GM18520 (cell line): ENCODE data around the gene RUSF1.
A peak's percentile ranks its signal among the peaks of the same experiment; 100 is the strongest.

ENCODE experiments used
- ATAC-seq: cut with Tn5 transposase; IDR thresholded peaks from one replicate; pipeline ENCODE4 v1.9.1; 2021; ENCODE audit not compliant: unreplicated experiment

The RUSF1 gene

GRCh38 chr16:31471241-31471874, 36.8 kb downstream of the RUSF1 start:
- ATAC-seq: no peak

- ATAC-seq: no peak
Measured at GRCh38 chr16:31470615-31471014, 37.6 kb downstream of the RUSF1 start.

- ATAC-seq: no peak
Measured at GRCh38 chr16:31467858-31468257, 40.3 kb downstream of the RUSF1 start.

DNA sequence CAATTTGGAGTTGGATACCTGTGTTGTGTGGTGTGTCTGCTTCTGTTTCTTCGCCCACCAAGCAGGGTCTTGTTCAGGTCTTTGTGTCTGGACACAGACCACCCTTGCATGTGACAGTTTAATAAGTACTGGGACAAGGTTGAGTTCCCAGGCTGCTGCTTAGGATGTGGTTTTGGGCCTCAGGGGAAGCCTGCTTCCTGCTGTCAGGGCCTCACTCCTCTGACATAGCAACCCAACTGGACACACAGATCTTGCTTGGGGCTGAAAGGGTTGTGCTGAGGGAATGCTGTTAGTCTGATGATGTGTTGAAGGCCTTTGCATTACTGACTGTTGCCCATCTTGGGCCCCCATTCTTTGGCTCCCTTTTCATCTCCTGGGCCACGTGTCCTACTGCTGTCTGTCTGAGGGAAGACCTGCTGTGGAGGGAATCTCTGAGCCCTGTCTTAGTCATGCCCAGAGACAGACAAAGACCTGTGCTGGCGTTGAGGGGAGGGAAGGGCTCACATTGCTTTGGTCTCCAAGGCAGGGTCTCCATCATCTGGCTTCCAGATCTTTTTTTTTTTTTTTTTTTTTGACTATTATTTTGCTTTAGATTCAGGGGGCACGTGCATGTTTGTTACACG, 40.9 kb downstream of the RUSF1 start:
- ATAC-seq: no peak

DNA sequence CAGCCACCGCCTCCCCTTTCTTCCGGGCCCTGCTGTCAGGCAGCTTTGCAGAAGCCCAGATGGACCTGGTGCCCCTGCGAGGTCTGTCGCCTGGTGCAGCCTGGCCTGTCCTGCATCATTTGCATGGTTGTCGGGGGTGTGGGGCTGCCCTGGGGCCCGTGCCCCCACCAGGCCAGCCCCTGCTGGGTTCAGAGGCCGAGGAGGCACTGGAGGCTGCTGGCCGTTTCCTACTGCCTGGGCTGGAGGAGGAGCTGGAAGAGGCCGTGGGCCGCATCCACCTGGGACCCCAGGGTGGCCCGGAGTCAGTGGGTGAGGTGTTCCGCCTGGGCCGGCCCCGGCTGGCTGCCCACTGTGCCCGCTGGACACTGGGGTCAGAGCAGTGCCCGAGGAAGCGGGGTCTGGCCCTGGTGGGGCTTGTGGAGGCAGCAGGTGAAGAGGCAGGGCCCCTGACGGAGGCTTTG, 41.8 kb downstream of the RUSF1 start:
- ATAC-seq: no peak

DNA sequence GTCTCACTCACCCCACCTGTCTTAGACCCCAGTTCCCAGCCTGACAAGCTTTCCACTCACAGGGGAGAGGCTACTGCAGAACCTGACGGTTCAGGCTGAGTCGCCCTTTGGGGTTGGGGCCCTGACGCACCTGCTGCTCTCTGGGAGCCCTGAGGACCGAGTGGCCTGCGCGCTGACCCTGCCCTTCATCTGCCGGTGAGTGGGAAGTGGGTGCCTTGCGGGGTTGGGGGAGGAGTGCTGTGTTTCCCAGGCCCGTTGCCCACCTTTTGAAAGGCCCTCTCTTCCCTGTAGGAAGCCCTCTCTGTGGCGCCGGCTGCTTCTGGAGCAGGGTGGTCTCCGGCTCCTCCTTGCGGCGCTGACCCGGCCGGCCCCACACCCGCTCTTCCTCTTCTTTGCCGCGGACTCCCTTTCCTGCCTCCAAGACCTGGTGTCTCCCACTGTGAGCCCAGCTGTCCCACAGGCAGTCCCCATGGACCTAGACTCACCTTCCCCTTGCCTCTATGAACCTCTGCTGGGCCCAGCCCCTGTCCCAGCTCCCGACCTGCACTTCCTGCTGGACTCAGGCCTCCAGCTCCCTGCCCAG, 42.3 kb downstream of the RUSF1 start:
- ATAC-seq: no peak

- ATAC-seq: no peak
Measured at GRCh38 chr16:31464781-31465260, 43.4 kb downstream of the RUSF1 start.

- ATAC-seq: no peak
Measured at GRCh38 chr16:31464348-31464769, 43.8 kb downstream of the RUSF1 start.

- no peak for ATAC-seq
Measured at GRCh38 chr16:31461921-31462804, 46.0 kb downstream of the RUSF1 start.

- no peak for ATAC-seq
Measured at GRCh38 chr16:31461201-31461920, 46.8 kb downstream of the RUSF1 start.

DNA sequence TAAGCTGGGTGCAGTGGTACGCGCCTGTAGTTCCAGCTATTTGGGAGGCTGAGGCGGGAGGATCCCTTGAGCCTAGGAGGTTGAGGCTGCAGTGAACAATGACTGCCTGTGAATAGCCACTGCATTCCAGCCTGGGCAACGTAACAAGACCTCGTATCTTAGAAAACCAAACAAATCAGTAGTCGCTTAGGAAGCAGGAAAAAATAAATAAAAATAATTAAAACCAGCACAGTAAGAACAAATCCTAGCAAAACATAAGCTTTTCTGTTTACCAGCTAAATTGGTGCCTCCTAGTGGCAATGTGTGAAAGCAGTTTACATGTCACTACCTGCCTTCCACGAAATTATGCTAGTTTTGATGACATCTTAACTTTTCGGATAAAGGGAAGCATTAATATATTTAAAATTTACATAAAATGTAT, 47.6 kb downstream of the RUSF1 start:
- ATAC-seq: no peak

DNA sequence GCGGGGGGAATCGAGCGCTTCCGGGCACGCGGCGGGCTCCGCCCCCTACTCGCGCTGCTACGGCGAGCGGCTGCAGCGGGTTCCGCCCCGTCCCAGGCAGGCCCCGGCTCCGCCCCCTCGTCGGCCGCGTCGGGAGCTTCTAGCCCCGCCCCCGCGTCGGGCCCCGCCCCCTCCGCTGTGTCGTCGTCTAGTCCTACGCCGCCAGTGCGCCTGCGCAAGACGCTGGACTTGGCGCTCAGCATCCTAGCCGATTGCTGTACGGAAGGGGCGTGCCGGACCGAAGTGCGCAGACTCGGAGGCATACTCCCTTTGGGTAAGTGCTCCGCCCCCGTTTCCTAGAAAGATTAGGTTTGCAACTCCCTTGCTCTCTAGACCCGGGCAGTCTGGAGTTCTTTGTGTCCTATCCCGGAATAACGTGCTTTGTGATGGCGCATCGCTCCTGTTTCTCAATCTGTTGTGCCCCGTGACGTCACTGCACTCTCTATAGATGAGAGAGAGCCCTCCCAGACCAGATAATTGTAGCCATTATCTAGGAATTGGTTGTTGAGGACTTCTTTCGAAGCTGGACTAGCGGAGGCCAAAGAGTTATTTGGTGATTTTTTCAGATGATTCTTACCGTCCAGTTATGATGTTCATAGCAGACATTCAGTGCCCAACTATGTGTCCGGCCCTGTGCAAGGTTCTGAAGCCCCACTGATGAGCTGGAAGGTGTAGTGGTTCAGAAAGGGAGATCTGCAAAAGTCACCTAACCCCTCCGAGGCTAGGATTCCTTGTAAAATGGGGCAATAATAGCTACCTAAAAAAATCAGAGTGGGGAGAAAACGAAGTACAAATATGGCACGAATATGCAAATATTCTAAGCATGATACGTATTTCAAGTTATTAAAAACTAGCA, 48.3 kb downstream of the RUSF1 start:
- peak; percentile 59 for ATAC-seq

- ATAC-seq: peak; percentile 71
Measured at GRCh38 chr16:31458844-31459686, 49.1 kb downstream of the RUSF1 start, which contains the start of gene ARMC5. ARMC5 (plus strand) TSS chr16:31459501; CDS start chr16:31459525, 24 bp downstream.

DNA sequence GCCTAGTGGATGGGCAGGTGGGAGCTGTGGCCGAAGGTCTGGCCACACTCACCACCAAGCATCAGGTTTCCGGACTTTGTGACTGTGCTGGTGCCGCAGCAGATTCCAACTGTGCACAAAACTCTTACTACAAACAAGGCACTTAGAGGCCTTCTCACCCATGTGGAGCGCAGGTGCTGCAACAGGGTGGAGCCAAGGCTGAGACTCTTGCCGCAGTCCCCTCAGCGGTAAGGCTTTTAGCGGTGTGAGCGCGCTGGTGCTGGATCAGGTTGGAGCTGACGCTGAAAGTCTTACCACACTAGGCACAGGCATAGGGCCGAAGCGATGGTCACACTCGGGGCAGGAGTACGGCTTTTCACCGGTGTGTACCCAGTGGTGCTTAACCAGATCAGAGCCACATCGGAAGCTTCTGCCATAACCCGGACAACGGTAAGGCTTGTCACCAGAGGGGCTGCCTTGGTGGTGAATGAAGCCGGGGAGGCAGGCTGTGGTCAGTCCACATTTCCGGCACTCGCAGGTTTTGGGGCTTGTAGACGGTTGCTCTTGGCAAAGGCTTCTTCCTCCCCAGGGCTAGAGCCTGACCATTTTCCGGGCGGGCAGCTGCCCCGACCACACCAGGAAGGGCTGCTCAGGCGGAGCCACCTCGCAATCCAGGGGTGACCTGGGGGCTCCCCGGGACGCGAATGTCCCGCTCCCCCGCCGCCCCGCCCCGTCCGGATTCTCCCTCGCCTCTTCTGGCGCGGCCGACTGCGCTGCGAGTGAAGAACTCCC, 49.9 kb downstream of the RUSF1 start:
- no peak for ATAC-seq

DNA sequence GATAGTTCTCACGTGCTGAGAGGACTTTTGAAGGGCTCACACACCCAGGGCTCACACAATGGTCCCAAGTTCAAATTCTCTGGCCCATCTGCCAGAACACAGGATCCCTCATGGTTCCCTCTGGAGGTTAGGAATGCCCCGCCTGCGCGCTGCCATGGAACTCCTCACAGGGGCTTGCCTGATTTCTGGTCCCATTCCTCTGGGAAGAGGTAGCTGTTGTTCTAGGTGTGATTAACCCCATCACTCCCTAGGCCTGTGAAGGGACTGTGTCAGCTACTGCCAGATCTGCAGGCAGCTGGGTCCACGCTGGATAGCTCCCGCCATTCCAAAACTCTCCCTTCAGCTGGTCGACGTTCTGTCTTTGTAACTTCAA, 51.2 kb downstream of the RUSF1 start:
- no peak for ATAC-seq

DNA sequence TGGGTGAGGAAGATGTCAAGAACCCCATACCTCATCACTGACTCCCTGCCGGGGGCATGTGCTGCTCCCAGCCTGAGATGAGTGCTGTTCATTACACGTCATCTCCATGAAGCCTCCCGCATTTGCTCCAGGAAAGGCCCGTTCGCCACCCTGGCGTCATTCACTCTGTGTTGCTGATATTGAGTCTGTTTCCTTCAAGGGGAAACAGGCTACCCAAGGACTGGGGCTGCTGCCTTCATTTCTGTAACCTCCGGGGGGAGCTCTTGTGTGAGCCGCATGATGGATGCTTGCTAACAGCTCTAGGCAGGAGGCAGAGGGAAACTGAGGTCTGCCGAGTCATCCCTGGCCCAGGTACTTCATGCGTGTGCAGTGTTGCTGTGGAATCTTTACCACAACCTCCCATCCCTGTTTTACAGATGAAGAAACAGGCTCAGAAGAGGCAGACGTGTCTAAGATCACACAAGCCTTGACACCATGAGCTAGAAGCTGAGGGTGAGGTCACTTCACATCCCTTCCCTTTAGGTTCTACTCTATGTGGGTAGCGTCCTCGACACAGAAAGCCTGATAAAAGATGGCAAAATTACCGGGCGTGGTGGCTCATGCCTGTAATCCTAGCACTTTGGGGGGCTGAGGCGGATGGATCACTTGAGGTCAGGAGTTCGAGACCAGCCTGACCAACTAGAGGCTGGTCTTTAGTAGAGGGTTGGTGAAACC, 52.4 kb downstream of the RUSF1 start:
- ATAC-seq: no peak
